Measurements from ENCODE around the gene CDC37. TPM values are rescaled to one million over a fixed set of nuclear protein-coding genes. Genes with fewer than 3 reads are reported as not detected.

CDC37 gene
- total and polyA plus RNA-seq, 2 experiments from 2014 or later, result 229 to 298 TPM

DNA sequence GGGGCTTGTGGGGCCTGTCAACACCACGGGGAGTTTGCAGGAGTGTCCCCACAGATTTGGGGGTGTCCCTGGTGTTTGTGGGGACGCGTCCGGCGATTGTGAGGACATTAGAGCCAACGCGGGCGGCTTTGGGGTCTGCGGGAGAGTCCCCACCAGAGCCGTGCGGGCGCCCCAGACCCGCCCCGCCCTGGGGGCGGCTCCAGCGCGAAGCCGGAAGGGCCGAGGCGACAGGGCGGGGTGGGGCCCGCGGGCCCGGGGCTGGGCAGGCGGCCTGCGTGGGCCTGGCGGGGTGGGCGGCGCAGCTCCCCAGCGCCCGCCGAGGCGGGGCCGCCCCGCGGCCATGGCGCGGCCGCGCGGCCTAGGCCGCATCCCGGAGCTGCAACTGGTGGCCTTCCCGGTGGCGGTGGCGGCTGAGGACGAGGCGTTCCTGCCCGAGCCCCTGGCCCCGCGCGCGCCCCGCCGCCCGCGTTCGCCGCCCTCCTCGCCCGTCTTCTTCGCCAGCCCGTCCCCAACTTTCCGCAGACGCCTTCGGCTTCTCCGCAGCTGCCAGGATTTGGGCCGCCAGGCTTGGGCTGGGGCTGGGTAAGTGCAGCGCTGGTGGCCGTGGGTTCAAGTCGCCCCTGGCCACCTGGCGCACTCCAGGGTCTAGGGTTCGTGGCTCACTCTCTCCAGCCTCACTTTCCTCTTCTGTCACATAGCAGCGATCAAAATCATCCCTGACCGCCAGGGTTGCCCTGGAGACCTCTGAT lies 27.3 kb upstream of the CDC37 start:
- Histone ChIP-seq H3K4me3 (no peak overlapping the region), H3K4me1 (ENCODE audit: low read depth) (peaks cover 4% of the 10 kb centered on the region), H3K27me3 (peaks cover 73% of the 10 kb centered on the region), H3K27ac (no peak overlapping the region), H3K36me3 (no peaks in the 10 kb centered on the region), H3K9me3 (ENCODE audit: low read depth) (no peaks in the 10 kb centered on the region)
- peak; percentile 30 to 70 for DNase-seq (ENCODE audit: low read depth in 1 of 2, low spot score in 1 of 2)
- TF ChIP-seq, protein P1, sequence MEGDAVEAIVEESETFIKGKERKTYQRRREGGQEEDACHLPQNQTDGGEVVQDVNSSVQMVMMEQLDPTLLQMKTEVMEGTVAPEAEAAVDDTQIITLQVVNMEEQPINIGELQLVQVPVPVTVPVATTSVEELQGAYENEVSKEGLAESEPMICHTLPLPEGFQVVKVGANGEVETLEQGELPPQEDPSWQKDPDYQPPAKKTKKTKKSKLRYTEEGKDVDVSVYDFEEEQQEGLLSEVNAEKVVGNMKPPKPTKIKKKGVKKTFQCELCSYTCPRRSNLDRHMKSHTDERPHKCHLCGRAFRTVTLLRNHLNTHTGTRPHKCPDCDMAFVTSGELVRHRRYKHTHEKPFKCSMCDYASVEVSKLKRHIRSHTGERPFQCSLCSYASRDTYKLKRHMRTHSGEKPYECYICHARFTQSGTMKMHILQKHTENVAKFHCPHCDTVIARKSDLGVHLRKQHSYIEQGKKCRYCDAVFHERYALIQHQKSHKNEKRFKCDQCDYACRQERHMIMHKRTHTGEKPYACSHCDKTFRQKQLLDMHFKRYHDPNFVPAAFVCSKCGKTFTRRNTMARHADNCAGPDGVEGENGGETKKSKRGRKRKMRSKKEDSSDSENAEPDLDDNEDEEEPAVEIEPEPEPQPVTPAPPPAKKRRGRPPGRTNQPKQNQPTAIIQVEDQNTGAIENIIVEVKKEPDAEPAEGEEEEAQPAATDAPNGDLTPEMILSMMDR (IDR thresholded peaks at IDR 0.05; ENCODE audit: low read depth, low read length), result no peak

DNA sequence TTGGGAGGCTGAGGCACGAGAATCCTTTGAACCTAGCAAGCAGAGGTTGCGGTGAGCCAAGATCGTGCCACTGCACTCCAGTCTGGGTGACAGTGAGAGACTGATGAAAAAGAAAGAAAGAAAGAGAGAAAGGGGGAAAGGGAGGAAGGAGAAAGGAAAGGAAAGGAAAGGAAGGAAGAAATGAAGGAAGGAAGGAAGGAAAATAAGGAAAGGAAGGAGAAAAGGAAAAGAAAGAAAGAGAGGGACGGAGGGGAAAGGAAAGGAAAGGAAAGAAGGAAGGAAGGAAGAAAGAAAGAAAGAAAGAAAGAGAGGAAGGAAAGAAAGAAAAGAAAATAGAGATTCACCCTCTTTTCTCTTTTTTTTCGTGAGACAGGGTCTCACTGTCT lies 25.6 kb upstream of the CDC37 start:
- no peaks in the 10 kb centered on the region for H3K9me3 ChIP-seq (ENCODE audit: low read depth)
- TF ChIP-seq, protein P1 (IDR thresholded peaks at IDR 0.05; ENCODE audit: low read depth, low read length), result no peak
- peaks cover 90% of the 10 kb centered on the region for H3K27me3 ChIP-seq
- H3K4me3 ChIP-seq, result no peak overlapping the region
- DNase-seq (ENCODE audit: low read depth in 1 of 2, low spot score in 1 of 2), result no peak
- H3K36me3 ChIP-seq, result no peaks in the 10 kb centered on the region
- H3K27ac ChIP-seq, result no peak overlapping the region
- peaks cover 4% of the 10 kb centered on the region for H3K4me1 ChIP-seq (ENCODE audit: low read depth)

- Histone ChIP-seq H3K9me3 (ENCODE audit: low read depth) (no peaks in the 10 kb centered on the region), H3K27ac (no peak overlapping the region), H3K4me1 (ENCODE audit: low read depth) (no peaks in the 10 kb centered on the region), H3K36me3 (no peaks in the 10 kb centered on the region), H3K27me3 (peaks cover 100% of the 10 kb centered on the region), H3K4me3 (no peak overlapping the region)
- TF ChIP-seq, protein P1 (IDR thresholded peaks at IDR 0.05; ENCODE audit: low read depth, low read length), result no peak
- no peak for DNase-seq (ENCODE audit: low read depth in 1 of 2, low spot score in 1 of 2)
Measured at GRCh38 chr19:10427169-10427568, 23.8 kb upstream of the CDC37 start.

DNA sequence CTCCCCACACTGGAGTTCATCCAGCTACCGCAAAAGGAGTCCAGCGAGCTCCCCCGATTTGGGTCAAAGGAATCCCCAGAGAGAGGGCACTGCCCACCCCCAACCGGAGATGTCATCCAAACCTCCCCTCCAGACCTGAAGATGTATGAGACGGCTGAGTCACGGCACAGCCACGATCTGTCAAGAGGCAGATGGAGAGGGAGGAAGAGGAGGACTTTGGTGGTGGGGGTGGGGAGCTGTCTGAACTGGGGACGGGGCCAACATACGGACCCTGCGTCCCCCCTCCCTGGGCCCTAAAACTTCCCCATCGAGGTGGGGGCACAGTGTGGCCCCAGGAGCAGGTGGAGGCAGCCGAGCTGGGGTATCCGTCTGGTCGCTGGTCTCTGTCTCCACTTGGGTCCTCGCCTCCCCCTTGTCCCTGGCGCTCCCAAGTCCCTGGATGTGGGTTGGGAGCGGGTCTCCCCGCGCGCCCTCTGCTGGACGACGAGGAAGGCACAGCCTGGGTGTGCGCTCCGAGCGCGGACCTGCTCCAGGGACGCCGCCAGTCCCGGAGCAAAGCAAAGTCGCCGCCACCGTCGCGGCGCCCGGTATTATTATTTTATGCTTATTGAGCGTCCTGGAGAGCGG lies 20.8 kb upstream of the CDC37 start:
- Histone ChIP-seq H3K4me1 (ENCODE audit: low read depth) (peaks cover 6% of the 10 kb centered on the region), H3K27ac (no peak overlapping the region), H3K36me3 (no peaks in the 10 kb centered on the region), H3K4me3 (peak overlapping the region; percentile 16), H3K27me3 (peaks cover 100% of the 10 kb centered on the region), H3K9me3 (ENCODE audit: low read depth) (no peaks in the 10 kb centered on the region)
- DNase-seq (ENCODE audit: low read depth in 1 of 2, low spot score in 1 of 2), result peak; percentile 77 to 84
- TF ChIP-seq, protein P1 (IDR thresholded peaks at IDR 0.05; ENCODE audit: low read depth, low read length), result peak; percentile 85

- H3K4me1 ChIP-seq (ENCODE audit: low read depth), result peaks cover 11% of the 10 kb centered on the region
- no peaks in the 10 kb centered on the region for H3K36me3 ChIP-seq
- peaks cover 99% of the 10 kb centered on the region for H3K27me3 ChIP-seq
- H3K27ac ChIP-seq, result no peak overlapping the region
- TF ChIP-seq, protein P1 (IDR thresholded peaks at IDR 0.05; ENCODE audit: low read depth, low read length), result no peak
- DNase-seq (ENCODE audit: low read depth in 1 of 2, low spot score in 1 of 2), result no peak
- no peak overlapping the region for H3K4me3 ChIP-seq
- H3K9me3 ChIP-seq (ENCODE audit: low read depth), result no peaks in the 10 kb centered on the region
Measured at GRCh38 chr19:10422846-10423245, 19.5 kb upstream of the CDC37 start.

All from cardiac muscle cell (in vitro differentiated cells and primary cell).